Gastrocnemius medialis (tissue), 4 donors: Measurements from ENCODE around the gene RAB40C. TPM values are rescaled to one million over a fixed set of nuclear protein-coding genes. Genes with fewer than 3 reads are reported as not detected.

Experiments used
- ATAC-seq, 2 donors: fragments of 150-250 bp; one replicate each; pipeline ENCODE4 v1.9.1; 2016
- DNase-seq, 2 donors: peaks; one replicate each; pipeline ENCODE4 v3.0.0-alpha.2; 2019
- H3K27ac ChIP-seq, 4 donors: fragments of 200-600 bp; sonication (generic); 1 replicate in 1 of 4; 2 replicates in 3 of 4; pipeline ENCODE4 v1.5.1; 2016 to 2018; ENCODE audit warnings: mild to moderate bottlenecking in 2 of 4, moderate library complexity in 1 of 4
- H3K27me3 ChIP-seq, 3 donors: fragments of 200-600 bp; sonication (generic) in 2 of 3; 1 replicate in 1 of 3; 2 replicates in 2 of 3; pipeline versions ENCODE4 v1.5.1 to v1.6.0; 2016 to 2019; ENCODE audit warnings: mild to moderate bottlenecking in 1 of 3, moderate library complexity in 1 of 3
- H3K36me3 ChIP-seq, 2 donors: fragments of 200-600 bp; sonication (generic) in 1 of 2; one replicate each; pipeline ENCODE4 v1.5.1; 2017 to 2018
- H3K4me1 ChIP-seq, 2 donors: fragments of 200-600 bp; sonication (generic) in 1 of 2; one replicate each; pipeline ENCODE4 v1.5.1; 2016 to 2017; ENCODE audit warnings: mild to moderate bottlenecking in 2 of 2
- H3K4me3 ChIP-seq, 4 donors: fragments of 200-600 bp; sonication (generic) in 3 of 4; 1 replicate in 1 of 4; 2 replicates in 3 of 4; pipeline ENCODE4 v1.5.1; 2016 to 2019; ENCODE audit warnings: mild to moderate bottlenecking in 2 of 4
- H3K9me3 ChIP-seq, 3 donors: fragments of 200-600 bp; sonication (generic) in 2 of 3; 1 replicate in 1 of 3; 2 replicates in 2 of 3; pipeline ENCODE4 v1.5.1; 2016 to 2019
- POLR2A ChIP-seq, 2 donors: fragments of 450-650 bp; IDR thresholded peaks; one replicate each; pipeline ENCODE4 v1.6.1; 2017; ENCODE audit warnings: antibody characterized with exemption in 2 of 2, mild to moderate bottlenecking in 2 of 2, moderate library complexity in 2 of 2
- in situ Hi-C, 4 donors: fragments of 200-750 bp; cut with MboI; loops; one replicate each; pipeline versions ENCODE4 v1.15.0 to v1.8.0; 2017; ENCODE audit warnings: low sequenced_read_pairs in 4 of 4
- intact Hi-C: fragments of 100-400 bp; cut with DNase I; formaldehyde crosslinking; loops from one replicate; pipeline ENCODE4 v1.15.1; 2023; ENCODE audit warnings: low total_unique reads
- microRNA-seq, 2 donors: library from miRNA; unstranded; fragments of <30 nt; microRNA quantifications; one replicate each; pipeline ENCODE4, GENCODE V29; 2016; ENCODE audit warnings: borderline replicate concordance in 2 of 2
- total RNA-seq, 4 donors: library from RNA; depleted of rRNA; stranded (reverse); fragments of >200 nt; gene quantifications; one replicate each; pipeline versions ENCODE4 v1.1.0 to v1.2.3, GENCODE V29; 2016
- TF ChIP-seq, protein P1 (sequence below), 5 experiments: fragments of 450-650 bp in 3 of 5; fragments of 200-600 bp in 2 of 5; sonication (generic) in 2 of 5; IDR thresholded peaks in 4 of 5; conservative IDR thresholded peaks in 1 of 5; 1 replicate in 4 of 5; 2 replicates in 1 of 5; pipeline ENCODE4 v1.5.1; 2016 to 2019; ENCODE audit warnings: antibody characterized with exemption in 5 of 5, mild to moderate bottlenecking in 3 of 5, moderate library complexity in 3 of 5

The RAB40C gene
- total RNA-seq, 4 donors from 2014 or later = 15.6 to 29.3 (median 21.4) TPM

DNA sequence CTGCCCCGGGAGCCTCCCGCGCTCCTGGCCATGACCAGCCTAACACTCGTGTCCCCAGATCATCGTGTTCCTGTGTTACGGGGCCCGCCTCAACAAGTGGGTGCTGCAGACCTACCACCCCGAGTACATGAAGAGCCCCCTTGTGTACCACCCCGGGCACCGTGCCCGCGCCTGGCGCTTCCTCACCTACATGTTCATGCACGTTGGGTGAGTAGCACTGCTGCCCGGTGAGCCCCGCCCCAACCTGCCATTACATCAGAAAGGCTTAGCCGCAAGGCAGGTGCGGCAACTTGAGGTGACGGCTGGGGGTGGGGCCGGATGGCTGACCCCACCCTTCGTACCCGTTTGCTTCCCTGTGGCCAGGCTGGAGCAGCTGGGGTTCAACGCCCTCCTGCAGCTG, 87.0 kb downstream of the RAB40C start:
- intact Hi-C loops = no loop called here
- Histone ChIP-seq H3K4me1 (peaks cover 12 to 20% of the 10 kb centered on the region in 2 donors), H3K27ac (no peak overlapping the region)

DNA sequence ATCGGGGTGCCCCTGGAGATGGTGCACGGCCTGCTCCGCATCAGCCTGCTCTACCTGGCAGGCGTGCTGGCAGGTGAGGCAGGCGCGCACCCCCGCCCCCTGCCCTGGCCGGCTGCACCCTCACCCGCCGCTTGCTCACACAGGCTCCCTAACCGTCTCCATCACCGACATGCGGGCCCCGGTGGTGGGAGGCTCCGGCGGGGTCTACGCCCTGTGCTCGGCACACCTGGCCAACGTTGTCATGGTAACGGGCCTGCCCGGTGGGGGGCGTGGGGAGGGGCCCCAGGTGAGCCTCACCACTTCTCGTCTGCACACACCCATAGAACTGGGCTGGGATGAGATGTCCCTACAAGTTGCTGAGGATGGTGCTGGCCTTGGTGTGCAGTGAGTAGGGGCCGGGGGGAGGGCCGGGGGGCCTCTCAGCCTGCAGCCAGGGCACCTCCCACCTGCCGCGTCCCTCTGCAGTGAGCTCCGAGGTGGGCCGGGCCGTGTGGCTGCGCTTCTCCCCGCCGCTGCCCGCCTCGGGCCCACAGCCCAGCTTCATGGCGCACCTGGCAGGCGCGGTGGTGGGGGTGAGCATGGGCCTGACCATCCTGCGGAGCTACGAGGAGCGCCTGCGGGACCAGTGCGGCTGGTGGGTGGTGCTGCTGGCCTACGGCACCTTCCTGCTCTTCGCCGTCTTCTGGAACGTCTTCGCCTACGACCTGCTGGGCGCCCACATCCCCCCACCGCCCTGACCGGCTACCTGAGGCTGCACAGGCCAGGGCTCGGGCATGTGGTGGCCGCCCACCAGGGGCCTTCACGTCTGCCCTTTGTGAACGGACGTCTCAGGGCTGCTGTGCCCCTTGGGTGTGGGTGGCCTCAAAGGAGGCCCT, 87.7 kb downstream of the RAB40C start:
- no peaks in the 10 kb centered on the region for H3K9me3 ChIP-seq
- ATAC-seq (no peak), DNase-seq (peak in 1 of 2 donors; percentile 16)
- H3K27me3 ChIP-seq = no peaks in the 10 kb centered on the region
- in situ Hi-C loops = no loop called here
- TF ChIP-seq POLR2A (IDR thresholded peaks at IDR 0.05) = no peak
- TF ChIP-seq, protein P1, sequence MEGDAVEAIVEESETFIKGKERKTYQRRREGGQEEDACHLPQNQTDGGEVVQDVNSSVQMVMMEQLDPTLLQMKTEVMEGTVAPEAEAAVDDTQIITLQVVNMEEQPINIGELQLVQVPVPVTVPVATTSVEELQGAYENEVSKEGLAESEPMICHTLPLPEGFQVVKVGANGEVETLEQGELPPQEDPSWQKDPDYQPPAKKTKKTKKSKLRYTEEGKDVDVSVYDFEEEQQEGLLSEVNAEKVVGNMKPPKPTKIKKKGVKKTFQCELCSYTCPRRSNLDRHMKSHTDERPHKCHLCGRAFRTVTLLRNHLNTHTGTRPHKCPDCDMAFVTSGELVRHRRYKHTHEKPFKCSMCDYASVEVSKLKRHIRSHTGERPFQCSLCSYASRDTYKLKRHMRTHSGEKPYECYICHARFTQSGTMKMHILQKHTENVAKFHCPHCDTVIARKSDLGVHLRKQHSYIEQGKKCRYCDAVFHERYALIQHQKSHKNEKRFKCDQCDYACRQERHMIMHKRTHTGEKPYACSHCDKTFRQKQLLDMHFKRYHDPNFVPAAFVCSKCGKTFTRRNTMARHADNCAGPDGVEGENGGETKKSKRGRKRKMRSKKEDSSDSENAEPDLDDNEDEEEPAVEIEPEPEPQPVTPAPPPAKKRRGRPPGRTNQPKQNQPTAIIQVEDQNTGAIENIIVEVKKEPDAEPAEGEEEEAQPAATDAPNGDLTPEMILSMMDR (IDR thresholded peaks at IDR 0.05 in 4 of 5, conservative IDR thresholded peaks at IDR 0.05 in 1 of 5) = no peak
- H3K4me1 ChIP-seq = peaks cover 15 to 27% of the 10 kb centered on the region in 2 donors
- no peak overlapping the region for H3K27ac ChIP-seq
- H3K4me3 ChIP-seq = no peak overlapping the region
- intact Hi-C loops = no loop called here
- H3K36me3 ChIP-seq = peaks cover 0 to 26% of the 10 kb centered on the region in 2 donors

More for the DNA sequence above, 87.0 kb downstream of the RAB40C start:
- H3K36me3 ChIP-seq = peaks cover 0 to 26% of the 10 kb centered on the region in 2 donors
- no peak overlapping the region for H3K4me3 ChIP-seq
- no peaks in the 10 kb centered on the region for H3K9me3 ChIP-seq
- H3K27me3 ChIP-seq = no peaks in the 10 kb centered on the region
- ATAC-seq = no peak
- DNase-seq = no peak
- in situ Hi-C loops = no loop called here
- TF ChIP-seq POLR2A (IDR thresholded peaks at IDR 0.05) = no peak
- TF ChIP-seq, protein P1 (IDR thresholded peaks at IDR 0.05 in 4 of 5, conservative IDR thresholded peaks at IDR 0.05 in 1 of 5) = no peak

DNA sequence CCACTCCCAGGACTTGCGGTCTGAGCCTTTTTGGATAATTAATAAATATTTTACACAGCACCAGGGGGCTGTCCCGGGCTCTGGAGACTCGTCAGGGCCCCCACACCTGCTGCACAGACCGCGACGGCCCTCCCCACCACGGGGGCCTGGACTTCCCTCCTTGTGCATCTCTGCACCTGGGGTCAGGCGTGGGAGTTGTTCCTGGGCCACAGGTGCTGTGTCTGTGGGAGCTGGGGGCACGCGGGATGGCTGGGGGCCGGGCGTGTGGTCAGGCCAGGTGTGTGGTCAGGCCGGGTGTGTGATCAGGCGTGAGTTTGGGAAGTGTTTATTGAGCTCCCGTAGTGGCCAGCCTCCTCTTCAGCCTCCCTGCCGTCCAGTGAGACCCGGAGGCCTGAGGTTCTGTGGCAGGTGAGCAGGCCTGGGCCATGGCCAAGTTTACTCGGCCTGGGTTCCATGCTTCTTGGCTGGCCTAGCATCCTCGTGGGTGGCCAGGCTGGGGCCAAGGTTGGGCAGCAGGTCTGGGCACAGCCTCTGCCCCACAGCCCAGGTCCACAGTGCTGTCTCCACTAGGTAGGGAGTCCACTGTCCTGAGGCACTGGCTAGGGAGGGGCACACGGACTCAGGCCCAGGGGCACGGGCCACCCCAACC, 88.5 kb downstream of the RAB40C start:
- Histone ChIP-seq H3K9me3 (no peaks in the 10 kb centered on the region), H3K27ac (no peak overlapping the region), H3K4me1 (peaks cover 19 to 34% of the 10 kb centered on the region in 2 donors), H3K36me3 (peaks cover 0 to 26% of the 10 kb centered on the region in 2 donors), H3K4me3 (no peak overlapping the region), H3K27me3 (no peaks in the 10 kb centered on the region)
- DNase-seq (peak in 1 of 2 donors; percentile 27), ATAC-seq (no peak)
- in situ Hi-C loops = no loop called here
- intact Hi-C loops = no loop called here
- TF ChIP-seq POLR2A (IDR thresholded peaks at IDR 0.05) = no peak
- TF ChIP-seq, protein P1 (IDR thresholded peaks at IDR 0.05 in 4 of 5, conservative IDR thresholded peaks at IDR 0.05 in 1 of 5) = no peak

Small RNA genes within 50 kb of the gene (microRNA-seq; reads per million reads assigned to microRNA genes)
- gene MIR3176 = 0.85 to 1.2 reads per million in 2 donors

Other genes with a start within 250 kb of the RAB40C start
- gene AXIN1, start 237.3 kb upstream of the RAB40C start, total RNA-seq = 10 to 100 TPM; 27.1 to 41.9 (median 32.7) TPM
- 100 to 1,000 TPM in 1 of 4 donors, 10 to 100 TPM in 3; 72.8 to 122 (median 87.4) TPM for gene MRPL28, start 219.5 kb upstream of the RAB40C start, total RNA-seq
- gene PGAP6, start 208.1 kb upstream of the RAB40C start, total RNA-seq = 10 to 100 TPM; 31.5 to 63.3 (median 50.8) TPM
- 10 to 100 TPM; 11.6 to 19.3 (median 16.3) TPM for gene NME4, start 192.9 kb upstream of the RAB40C start, total RNA-seq
- gene DECR2, start 188.2 kb upstream of the RAB40C start, total RNA-seq = 10 to 100 TPM; 17.0 to 23.3 (median 18.8) TPM
- 10 to 100 TPM; 27.0 to 50.1 (median 34.8) TPM for gene RAB11FIP3, start 164.4 kb upstream of the RAB40C start, total RNA-seq
- 10 to 100 TPM; 22.3 to 37.8 (median 27.4) TPM for gene CAPN15, start 62.4 kb upstream of the RAB40C start, total RNA-seq
- not detected for gene PRR35, start 29.7 kb upstream of the RAB40C start, total RNA-seq
- under 1 TPM; 0.42 to 0.56 (median 0.48) TPM for gene NHLRC4, start 23.1 kb upstream of the RAB40C start, total RNA-seq
- gene PIGQ, start 20.1 kb upstream of the RAB40C start, total RNA-seq = 10 to 100 TPM; 22.2 to 47.3 (median 38.5) TPM
- 1 to 10 TPM in 3 of 4 donors, under 1 TPM in 1; 0.12 to 3.2 (median 1.3) TPM for gene WFIKKN1, start 40.9 kb downstream of the RAB40C start, total RNA-seq
- 100 to 1,000 TPM; 114 to 212 (median 141) TPM for gene METTL26, start 46.2 kb downstream of the RAB40C start, total RNA-seq
- 100 to 1,000 TPM in 3 of 4 donors, 10 to 100 TPM in 1; 59.6 to 155 (median 114) TPM for gene MCRIP2, start 51.8 kb downstream of the RAB40C start, total RNA-seq
- 1 to 10 TPM; 2.9 to 9.8 (median 6.5) TPM for gene WDR90, start 59.3 kb downstream of the RAB40C start, total RNA-seq
- gene RHOT2, start 78.1 kb downstream of the RAB40C start, total RNA-seq = 10 to 100 TPM; 20.9 to 41.6 (median 27.3) TPM
- gene RHBDL1, start 85.6 kb downstream of the RAB40C start, total RNA-seq = under 1 TPM in 1 of 4 donors, not detected in 3; 0.31 TPM
- 100 to 1,000 TPM; 144 to 229 (median 204) TPM for gene STUB1, start 90.3 kb downstream of the RAB40C start, total RNA-seq
- gene JMJD8, start 94.3 kb downstream of the RAB40C start, total RNA-seq = 10 to 100 TPM; 22.8 to 81.8 (median 41.0) TPM
- gene WDR24, start 100.3 kb downstream of the RAB40C start, total RNA-seq = 10 to 100 TPM; 11.0 to 19.5 (median 16.8) TPM
- gene FBXL16, start 115.7 kb downstream of the RAB40C start, total RNA-seq = not detected
- 10 to 100 TPM; 24.4 to 42.1 (median 33.3) TPM for gene METRN, start 125.1 kb downstream of the RAB40C start, total RNA-seq
- gene ANTKMT, start 131.1 kb downstream of the RAB40C start, total RNA-seq = 10 to 100 TPM; 20.9 to 84.0 (median 38.7) TPM
- not detected for gene CCDC78, start 136.4 kb downstream of the RAB40C start, total RNA-seq
- under 1 TPM in 2 of 4 donors, not detected in 2; 0.27 to 0.42 TPM for gene HAGHL, start 137.0 kb downstream of the RAB40C start, total RNA-seq
- 10 to 100 TPM; 16.1 to 48.5 (median 21.6) TPM for gene CIAO3, start 150.9 kb downstream of the RAB40C start, total RNA-seq
- not detected for gene MSLN, start 170.7 kb downstream of the RAB40C start, total RNA-seq
- 10 to 100 TPM in 2 of 4 donors, 1 to 10 TPM in 2; 7.8 to 23.8 (median 15.2) TPM for gene RPUSD1, start 198.3 kb downstream of the RAB40C start, total RNA-seq
- 1 to 10 TPM in 2 of 4 donors, under 1 TPM in 2; 0.44 to 5.8 (median 3.1) TPM for gene CHTF18, start 198.6 kb downstream of the RAB40C start, total RNA-seq
- not detected for gene GNG13, start 210.7 kb downstream of the RAB40C start, total RNA-seq